Peyer's patch (tissue), 4 donors: ENCODE data around the gene MARCHF11. TPM values are rescaled to one million over a fixed set of nuclear protein-coding genes. Genes with fewer than 3 reads are reported as not detected.

Source experiments
- DNase-seq, 3 donors: peaks; one replicate each; pipeline ENCODE4 v3.0.0-alpha.2; 2017 to 2019
- H3K27ac ChIP-seq, 4 donors: fragments of 200-600 bp; sonication (generic); one replicate each; pipeline ENCODE4 v1.5.1; 2016 to 2019
- H3K27me3 ChIP-seq, 2 donors: fragments of 200-600 bp; sonication (generic); one replicate each; pipeline ENCODE4 v1.5.1; 2019
- H3K36me3 ChIP-seq, 3 donors: fragments of 200-600 bp; sonication (generic); one replicate each; pipeline ENCODE4 v1.5.1; 2016 to 2019
- H3K4me1 ChIP-seq, 4 donors: fragments of 200-600 bp; sonication (generic); one replicate each; pipeline ENCODE4 v1.5.1; 2016 to 2019
- H3K4me3 ChIP-seq, 4 donors: fragments of 200-600 bp; sonication (generic); 1 replicate in 3 of 4; 2 replicates in 1 of 4; pipeline ENCODE4 v1.5.1; 2016 to 2019; ENCODE audit warnings: mild to moderate bottlenecking in 1 of 4
- H3K9me3 ChIP-seq, 4 donors: fragments of 200-600 bp; sonication (generic); one replicate each; pipeline ENCODE4 v1.5.1; 2016 to 2019; ENCODE audit warnings: mild to moderate bottlenecking in 1 of 4
- CTCF ChIP-seq, 6 experiments: fragments of 450-650 bp in 4 of 6; fragments of 200-600 bp in 2 of 6; sonication (generic) in 1 of 6; IDR thresholded peaks; one replicate each; pipeline ENCODE4 v1.5.1; 2017 to 2019; ENCODE audit warnings: antibody characterized with exemption in 6 of 6, mild to moderate bottlenecking in 3 of 6, moderate library complexity in 1 of 6
- POLR2A ChIP-seq, 2 donors: fragments of 450-650 bp; IDR thresholded peaks; one replicate each; pipeline ENCODE4 v1.5.1; 2017; ENCODE audit warnings: antibody characterized with exemption in 2 of 2, mild to moderate bottlenecking in 2 of 2, moderate library complexity in 2 of 2
- total RNA-seq, 4 donors: library from RNA; depleted of rRNA; stranded (reverse); fragments of >200 nt; gene quantifications; one replicate each; pipeline ENCODE4 v1.1.0, GENCODE V29; 2016

Gene MARCHF11
- total RNA-seq, 4 donors from 2014 or later = not detected

- no peak for DNase-seq
- H3K4me3 ChIP-seq = no peak overlapping the region
- no peaks in the 10 kb centered on the region for H3K27me3 ChIP-seq
- H3K36me3 ChIP-seq = no peaks in the 10 kb centered on the region
- no peak overlapping the region for H3K27ac ChIP-seq
- TF ChIP-seq POLR2A (IDR thresholded peaks at IDR 0.05) (no peak), CTCF (IDR thresholded peaks at IDR 0.05) (no peak)
- no peaks in the 10 kb centered on the region for H3K9me3 ChIP-seq
- H3K4me1 ChIP-seq = no peaks in the 10 kb centered on the region
Observed at GRCh38 chr5:16066320-16066719, 113.3 kb downstream of the MARCHF11 start.

- H3K27ac ChIP-seq = no peak overlapping the region
- H3K4me3 ChIP-seq = no peak overlapping the region
- TF ChIP-seq POLR2A (IDR thresholded peaks at IDR 0.05) (no peak), CTCF (IDR thresholded peaks at IDR 0.05) (no peak)
- no peaks in the 10 kb centered on the region for H3K9me3 ChIP-seq
- H3K4me1 ChIP-seq = no peaks in the 10 kb centered on the region
- H3K36me3 ChIP-seq = no peaks in the 10 kb centered on the region
- no peak for DNase-seq
- H3K27me3 ChIP-seq = no peaks in the 10 kb centered on the region
Observed at GRCh38 chr5:16065831-16066230, 113.8 kb downstream of the MARCHF11 start.

- H3K4me3 ChIP-seq = no peak overlapping the region
- H3K27me3 ChIP-seq = no peaks in the 10 kb centered on the region
- H3K27ac ChIP-seq = no peak overlapping the region
- no peaks in the 10 kb centered on the region for H3K4me1 ChIP-seq
- no peak for DNase-seq
- TF ChIP-seq CTCF (IDR thresholded peaks at IDR 0.05) = no peak
- no peak for TF ChIP-seq POLR2A (IDR thresholded peaks at IDR 0.05)
- no peaks in the 10 kb centered on the region for H3K9me3 ChIP-seq
- H3K36me3 ChIP-seq = no peaks in the 10 kb centered on the region
Observed at GRCh38 chr5:16064135-16064893, 115.3 kb downstream of the MARCHF11 start.

GRCh38 chr5:16061163-16061562 lies 118.4 kb downstream of the MARCHF11 start:
- H3K9me3 ChIP-seq = no peaks in the 10 kb centered on the region
- H3K27me3 ChIP-seq = no peaks in the 10 kb centered on the region
- no peak overlapping the region for H3K4me3 ChIP-seq
- H3K4me1 ChIP-seq = no peaks in the 10 kb centered on the region
- H3K36me3 ChIP-seq = no peaks in the 10 kb centered on the region
- TF ChIP-seq POLR2A (IDR thresholded peaks at IDR 0.05) (no peak), CTCF (IDR thresholded peaks at IDR 0.05) (no peak)
- DNase-seq = no peak
- H3K27ac ChIP-seq = no peak overlapping the region

GRCh38 chr5:16057277-16057676 lies 122.3 kb downstream of the MARCHF11 start:
- H3K27me3 ChIP-seq = no peaks in the 10 kb centered on the region
- H3K36me3 ChIP-seq = no peaks in the 10 kb centered on the region
- no peak for DNase-seq
- no peaks in the 10 kb centered on the region for H3K9me3 ChIP-seq
- no peak overlapping the region for H3K4me3 ChIP-seq
- TF ChIP-seq POLR2A (IDR thresholded peaks at IDR 0.05) (no peak), CTCF (IDR thresholded peaks at IDR 0.05) (no peak)
- no peaks in the 10 kb centered on the region for H3K4me1 ChIP-seq
- no peak overlapping the region for H3K27ac ChIP-seq
